Transverse colon (tissue), 4 donors: ENCODE results near the gene SLC27A4. TPM values are rescaled to one million over a fixed set of nuclear protein-coding genes. Genes with fewer than 3 reads are reported as not detected.

Source experiments
- DNase-seq: peaks from one replicate; pipeline ENCODE4 v3.0.0-alpha.2; 2019
- H3K27ac ChIP-seq, 4 donors: fragments of 200-600 bp; sonication (generic); 2 replicates each; pipeline ENCODE4 v1.5.1; 2016 to 2018; ENCODE audit warnings: inconsistent platforms in 4 of 4
- H3K27me3 ChIP-seq: fragments of 200-600 bp; sonication (generic); 2 replicates; pipeline ENCODE4 v1.5.1; 2017; ENCODE audit warnings: inconsistent platforms
- H3K36me3 ChIP-seq, 4 donors: fragments of 200-600 bp; sonication (generic); 2 replicates each; pipeline ENCODE4 v1.5.1; 2017 to 2019; ENCODE audit warnings: inconsistent platforms in 4 of 4
- H3K4me1 ChIP-seq, 4 donors: fragments of 200-600 bp; sonication (generic); 2 replicates each; pipeline ENCODE4 v1.5.1; 2017 to 2020; ENCODE audit warnings: inconsistent platforms in 4 of 4
- H3K4me3 ChIP-seq, 4 donors: fragments of 200-600 bp; sonication (generic); 1 replicate in 1 of 4; 2 replicates in 3 of 4; pipeline versions ENCODE4 v1.5.1 to v1.6.1; 2017 to 2019; ENCODE audit warnings: inconsistent platforms in 4 of 4
- H3K9me3 ChIP-seq, 2 donors: fragments of 200-600 bp; sonication (generic); 2 replicates each; pipeline ENCODE4 v1.5.1; 2017 to 2019; ENCODE audit warnings: inconsistent platforms in 2 of 2
- CTCF ChIP-seq, 5 experiments: fragments of 200-600 bp in 3 of 5; fragments of 450-650 bp in 2 of 5; sonication (generic) in 3 of 5; IDR thresholded peaks; 1 replicate in 2 of 5; 2 replicates in 3 of 5; pipeline ENCODE4 v1.5.1; 2016 to 2017; ENCODE audit warnings: antibody characterized with exemption in 5 of 5, inconsistent platforms in 3 of 5, mild to moderate bottlenecking in 2 of 5, moderate library complexity in 1 of 5
- EP300 ChIP-seq: sonication (generic); formaldehyde crosslinking; IDR thresholded peaks from one replicate; pipeline ENCODE4 v1.6.1; 2017; ENCODE audit warnings: antibody characterized with exemption, low read depth
- POLR2A ChIP-seq: fragments of 450-650 bp; IDR thresholded peaks from one replicate; pipeline ENCODE4 v1.6.1; 2016; ENCODE audit warnings: antibody characterized with exemption, mild to moderate bottlenecking, moderate library complexity
- POLR2AphosphoS5 ChIP-seq, 3 donors: sonication (generic); formaldehyde crosslinking; IDR thresholded peaks; one replicate each; pipeline ENCODE4 v1.6.1; 2016; ENCODE audit warnings: antibody characterized with exemption in 3 of 3
- WGBS, 2 donors: methylation state at CpG; one replicate each; pipeline ENCODE4 v1.1.5; 2018; ENCODE audit warnings: low coverage in 1 of 2; 5-methylcytosine and 5-hydroxymethylcytosine counted together
- in situ Hi-C, 4 donors: fragments of 200-750 bp; cut with MboI; loops; one replicate each; pipeline versions ENCODE4 v1.15.0 to v1.15.1; 2017; ENCODE audit warnings: low sequenced_read_pairs in 3 of 4, low pct_ligation_motif_present in 1 of 4, low pct_unique_long_range_greater_than_20kb in 1 of 4
- intact Hi-C: fragments of 100-400 bp; cut with DNase I; formaldehyde crosslinking; loops from one replicate; pipeline ENCODE4 v1.15.1; 2023; ENCODE audit warnings: low total_unique reads
- total RNA-seq, 4 donors: library from RNA; depleted of rRNA; stranded (reverse); fragments of >200 nt; gene quantifications; one replicate each; pipeline ENCODE4 v1.1.0, GENCODE V29; 2016

Gene SLC27A4
- total RNA-seq, 4 donors from 2014 or later = 26.3 to 92.4 (median 44.2) TPM

GRCh38 chr9:128341435-128341849 is 1.1 kb downstream of the SLC27A4 start:
- Histone ChIP-seq H3K36me3 (peaks cover 0 to 8% (median 4%) of the 10 kb centered on the region in 4 donors), H3K9me3 (no peaks in the 10 kb centered on the region), H3K4me1 (peaks cover 8 to 18% (median 14%) of the 10 kb centered on the region in 4 donors), H3K4me3 (peak overlapping the region; percentile 59 to 86 (median 80)), H3K27me3 (no peaks in the 10 kb centered on the region), H3K27ac (peak overlapping the region; percentile 85 to 93 (median 90))
- intact Hi-C loops = loop anchor here (5.0 kb wide), 1 partner anchor 54 kb away; no protein-coding TSS in a partner anchor
- TF ChIP-seq POLR2A (no peak), EP300 (no peak), POLR2AphosphoS5 (IDR thresholded peaks at IDR 0.05) (peak in 2 of 3 donors; percentile 14 to 19), CTCF (IDR thresholded peaks at IDR 0.05) (peak; percentile 55 to 81 (median 68))
- DNase-seq = peak; percentile 83
- 32% methylated on average over 13 of the region's 13 CpGs; no CpG with 5 or more reads in 1 of the 2 donors for WGBS, 2 donors
- in situ Hi-C loops = no loop called here

GRCh38 chr9:128342971-128343680 is 2.8 kb downstream of the SLC27A4 start:
- in situ Hi-C loops = no loop called here
- no peak overlapping the region for H3K27ac ChIP-seq

DNA sequence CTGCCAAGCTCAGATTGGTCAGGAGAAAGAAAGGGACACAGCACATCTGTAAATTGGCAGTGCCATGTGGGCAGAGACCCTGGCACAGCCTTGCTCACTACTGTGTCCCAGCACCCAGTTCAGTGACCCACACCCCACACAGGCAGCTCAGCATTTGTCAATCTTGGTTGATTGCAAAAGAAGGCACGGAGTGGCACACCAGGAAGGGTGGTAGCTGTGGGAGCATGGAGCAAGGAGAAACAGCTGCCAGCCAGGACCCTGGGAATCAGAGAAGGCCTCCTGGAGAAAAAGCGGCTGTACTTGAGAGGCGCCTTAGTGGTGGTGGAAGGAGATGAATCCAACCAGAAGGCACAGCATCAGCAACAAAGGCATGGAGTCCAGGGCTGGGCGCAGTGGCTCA is 3.5 kb downstream of the SLC27A4 start:
- 97 to 100% methylated on average over 2 to 4 of the region's 4 CpGs for WGBS, 2 donors
- H3K4me1 ChIP-seq = peaks cover 8 to 18% (median 14%) of the 10 kb centered on the region in 4 donors
- TF ChIP-seq CTCF (IDR thresholded peaks at IDR 0.05) = no peak
- no peak for TF ChIP-seq EP300
- TF ChIP-seq POLR2AphosphoS5 (IDR thresholded peaks at IDR 0.05) = no peak
- no peak for TF ChIP-seq POLR2A
- intact Hi-C loops (loop anchor here (5.0 kb wide), 1 partner anchor 57 kb away; no protein-coding TSS in a partner anchor), in situ Hi-C loops (no loop called here)
- H3K27ac ChIP-seq = no peak overlapping the region
- DNase-seq = no peak
- H3K27me3 ChIP-seq = no peaks in the 10 kb centered on the region
- H3K9me3 ChIP-seq = no peaks in the 10 kb centered on the region
- H3K36me3 ChIP-seq = peaks cover 0 to 13% (median 6%) of the 10 kb centered on the region in 4 donors
- H3K4me3 ChIP-seq = no peak overlapping the region

More at GRCh38 chr9:128342971-128343680, 2.8 kb downstream of the SLC27A4 start:
- intact Hi-C loops = loop anchor here (5.0 kb wide), 1 partner anchor 56 kb away; no protein-coding TSS in a partner anchor
- H3K4me3 ChIP-seq = no peak overlapping the region
- no peaks in the 10 kb centered on the region for H3K9me3 ChIP-seq
- DNase-seq = no peak
- WGBS, 2 donors = 94% methylated on average over 5 of the region's 8 CpGs; no CpG with 5 or more reads in 1 of the 2 donors
- peaks cover 0 to 12% (median 4%) of the 10 kb centered on the region in 4 donors for H3K36me3 ChIP-seq
- peaks cover 8 to 18% (median 14%) of the 10 kb centered on the region in 4 donors for H3K4me1 ChIP-seq
- TF ChIP-seq CTCF (IDR thresholded peaks at IDR 0.05) = no peak
- H3K27me3 ChIP-seq = no peaks in the 10 kb centered on the region

- in situ Hi-C loops (no loop called here), intact Hi-C loops (loop anchor here (5.0 kb wide), 1 partner anchor 58 kb away; no protein-coding TSS in a partner anchor)
- DNase-seq = no peak
- H3K9me3 ChIP-seq = no peaks in the 10 kb centered on the region
- WGBS, 2 donors = 81 to 91% methylated on average over 4 to 28 of the region's 28 CpGs
- TF ChIP-seq POLR2AphosphoS5 (IDR thresholded peaks at IDR 0.05) = no peak
- no peak for TF ChIP-seq EP300
- TF ChIP-seq POLR2A = no peak
- no peak for TF ChIP-seq CTCF (IDR thresholded peaks at IDR 0.05)
- H3K4me1 ChIP-seq = peaks cover 4 to 13% (median 11%) of the 10 kb centered on the region in 4 donors
- H3K4me3 ChIP-seq = no peak overlapping the region
- no peak overlapping the region for H3K27ac ChIP-seq
- H3K27me3 ChIP-seq = no peaks in the 10 kb centered on the region
- H3K36me3 ChIP-seq = peaks cover 0 to 20% (median 6%) of the 10 kb centered on the region in 4 donors
These were observed 4.7 kb downstream of the SLC27A4 start for GRCh38 chr9:128344931-128345605.
